Astrocyte of the spinal cord (primary cell): ENCODE measurements around the gene SPATA32.

ENCODE experiments used
- DNase-seq: peaks from one replicate; pipeline ENCODE4 v3.0.0; 2011; ENCODE audit warnings: low read depth, low spot score
- H3K4me3 ChIP-seq: 2 replicates; pipeline ENCODE4 v1.5.1; 2011; ENCODE audit warnings: low read depth, mild to moderate bottlenecking, low read length, moderate library complexity
- CTCF ChIP-seq: IDR thresholded peaks from 2 replicates; pipeline ENCODE4 v1.5.1; 2012; ENCODE audit warnings: low read depth, mild to moderate bottlenecking, low read length, inconsistent platforms
- in situ Hi-C: cut with HindIII; loops from 2 replicates; pipeline ENCODE4 v1.10.0; 2017; ENCODE audit warnings: low sequenced_read_pairs

SPATA32 gene

GRCh38 chr17:45300060-45300751 is 38.3 kb upstream of the SPATA32 start:
- H3K4me3 ChIP-seq = no peak overlapping the region
- no peak for DNase-seq
- no peak for TF ChIP-seq CTCF
- in situ Hi-C loops = no loop called here

GRCh38 chr17:45299361-45299760 is 37.5 kb upstream of the SPATA32 start:
- no peak overlapping the region for H3K4me3 ChIP-seq
- no peak for DNase-seq
- in situ Hi-C loops = no loop called here
- TF ChIP-seq CTCF = no peak

GRCh38 chr17:45298546-45299285 is 36.8 kb upstream of the SPATA32 start:
- in situ Hi-C loops = no loop called here
- H3K4me3 ChIP-seq = no peak overlapping the region
- no peak for TF ChIP-seq CTCF
- DNase-seq = no peak

- no peak for TF ChIP-seq CTCF
- no peak for DNase-seq
- no peak overlapping the region for H3K4me3 ChIP-seq
- in situ Hi-C loops = no loop called here
These were observed 34.9 kb upstream of the SPATA32 start for GRCh38 chr17:45296833-45297124.

GRCh38 chr17:45296003-45296832 is 34.3 kb upstream of the SPATA32 start:
- no peak overlapping the region for H3K4me3 ChIP-seq
- TF ChIP-seq CTCF = no peak
- in situ Hi-C loops = no loop called here
- no peak for DNase-seq

- in situ Hi-C loops = no loop called here
- no peak for TF ChIP-seq CTCF
- DNase-seq = peak; percentile 89
- no peak overlapping the region for H3K4me3 ChIP-seq
These were observed 32.6 kb upstream of the SPATA32 start for GRCh38 chr17:45294506-45294905.
